Measurements from ENCODE around the gene TRPC6. TPM values are rescaled to one million over a fixed set of nuclear protein-coding genes. Genes with fewer than 3 reads are reported as not detected.

The TRPC6 gene
- total RNA-seq, 1 experiment from 2014 or later = not detected

GRCh38 chr11:101584655-101585054, 848 bp upstream of the TRPC6 start:
- Histone ChIP-seq H3K79me2 (ENCODE audit: low read length) (no peaks in the 10 kb centered on the region), H3K27ac (ENCODE audit: low read length) (no peak overlapping the region), H3K9me2 (replicated peaks; ENCODE audit: low read length) (no peaks in the 10 kb centered on the region), H3K4me1 (ENCODE audit: insufficient read depth, low read length) (no peaks in the 10 kb centered on the region), H3K27me3 (ENCODE audit: low read length) (peaks cover 23% of the 10 kb centered on the region), H3K36me3 (ENCODE audit: low read depth, low read length) (no peaks in the 10 kb centered on the region), H3K4me3 (ENCODE audit: low read length) (no peak overlapping the region), H4K20me1 (ENCODE audit: low read length) (no peaks in the 10 kb centered on the region), H3K4me2 (ENCODE audit: low read length) (no peak overlapping the region), H3K9ac (ENCODE audit: low read length) (no peak overlapping the region), H3K9me3 (ENCODE audit: low read length) (no peaks in the 10 kb centered on the region), H3F3A (ENCODE audit: low read length, unreplicated experiment) (no peaks in the 10 kb centered on the region), H2AFZ (ENCODE audit: low read length) (no peak overlapping the region)
- ATAC-seq (no peak), DNase-seq (no peak)
- ChIA-PET POLR2A (ENCODE audit: unreplicated experiment) (interaction anchor here (0.6 kb wide), 1 partner anchor 106 kb away, joined by 4 read pairs; no protein-coding TSS in a partner anchor), CTCF (no interaction called here)
- intact Hi-C loops (cut with micrococcal nuclease) = loop anchor here (10.0 kb wide), 1 partner anchor 260 kb away; no protein-coding TSS in a partner anchor
- BruUV-seq (replicated peaks) = no TSS peak
- TF ChIP-seq EZH2 (IDR thresholded peaks at IDR 0.05; ENCODE audit: low read length, unreplicated experiment) (no peak), CTCF (conservative IDR thresholded peaks at IDR 0.05; ENCODE audit: low read depth, low read length) (no peak), EZH2phosphoT487 (IDR thresholded peaks at IDR 0.05; ENCODE audit: borderline replicate concordance, low read length) (no peak)

- ChIA-PET POLR2A (ENCODE audit: unreplicated experiment) (no interaction called here), CTCF (no interaction called here)
- no TSS peak for BruUV-seq (replicated peaks)
These were observed 315 bp upstream of the TRPC6 start for GRCh38 chr11:101584129-101584515.

More at GRCh38 chr11:101584129-101584515, 315 bp upstream of the TRPC6 start:
- intact Hi-C loops (cut with micrococcal nuclease) = loop anchor here (10.0 kb wide), 1 partner anchor 261 kb away; no protein-coding TSS in a partner anchor
- Histone ChIP-seq H3K9me3 (ENCODE audit: low read length) (no peaks in the 10 kb centered on the region), H3K9me2 (replicated peaks; ENCODE audit: low read length) (no peaks in the 10 kb centered on the region), H3K4me1 (ENCODE audit: insufficient read depth, low read length) (no peaks in the 10 kb centered on the region), H3K36me3 (ENCODE audit: low read depth, low read length) (no peaks in the 10 kb centered on the region), H2AFZ (ENCODE audit: low read length) (no peak overlapping the region), H3K9ac (ENCODE audit: low read length) (no peak overlapping the region), H4K20me1 (ENCODE audit: low read length) (no peaks in the 10 kb centered on the region), H3K27ac (ENCODE audit: low read length) (no peak overlapping the region), H3K4me3 (ENCODE audit: low read length) (no peak overlapping the region), H3K4me2 (ENCODE audit: low read length) (no peak overlapping the region), H3K27me3 (ENCODE audit: low read length) (peaks cover 27% of the 10 kb centered on the region; the same call in 1 of the 2 replicates), H3K79me2 (ENCODE audit: low read length) (no peaks in the 10 kb centered on the region), H3F3A (ENCODE audit: low read length, unreplicated experiment) (no peaks in the 10 kb centered on the region)
- TF ChIP-seq CTCF (conservative IDR thresholded peaks at IDR 0.05; ENCODE audit: low read depth, low read length) (no peak), EZH2 (IDR thresholded peaks at IDR 0.05; ENCODE audit: low read length, unreplicated experiment) (no peak), EZH2phosphoT487 (IDR thresholded peaks at IDR 0.05; ENCODE audit: borderline replicate concordance, low read length) (no peak)
- no peak for ATAC-seq
- DNase-seq = no peak

Data from PC-3 (cell line).